Neural cell (in vitro differentiated cells): ENCODE data around the gene PCGF3. TPM values are rescaled to one million over a fixed set of nuclear protein-coding genes. Genes with fewer than 3 reads are reported as not detected.

ENCODE experiments used
- H2AFZ ChIP-seq: fragments of 200-600, 300-800 bp; sonication (generic), shearing (Covaris generic); 2 replicates; pipeline ENCODE4 v1.6.0; 2014; ENCODE audit warnings: low read depth, mild to moderate bottlenecking, antibody characterized with exemption, low read length, moderate library complexity
- H3F3A ChIP-seq: fragments of 200-600 bp; shearing (Covaris generic); 2 replicates; pipeline ENCODE4 v1.6.1; 2016; ENCODE audit warnings: mild to moderate bottlenecking, moderate library complexity, mixed read lengths, antibody characterized with exemption, low read length; ENCODE audit not compliant: insufficient read depth, poor library complexity, severe bottlenecking
- H3K27ac ChIP-seq: fragments of 200-600, 300-800 bp; sonication (generic), shearing (Covaris generic); 2 replicates; pipeline ENCODE4 v1.5.1; 2014; ENCODE audit warnings: mild to moderate bottlenecking, low read length, moderate library complexity
- H3K27me3 ChIP-seq: fragments of 300-800, 200-600 bp; sonication (generic), shearing (Covaris generic); 2 replicates; pipeline ENCODE4 v1.6.0; 2014; ENCODE audit warnings: mild to moderate bottlenecking, low read depth, low read length, moderate library complexity; ENCODE audit not compliant: insufficient read depth
- H3K36me3 ChIP-seq: fragments of 300-800, 200-600 bp; sonication (generic), shearing (Covaris generic); 2 replicates; pipeline ENCODE4 v1.5.1; 2014; ENCODE audit warnings: mild to moderate bottlenecking, antibody characterized with exemption, low read length, moderate library complexity; ENCODE audit not compliant: insufficient read depth
- H3K4me2 ChIP-seq: fragments of 300-800, 200-600 bp; sonication (generic), shearing (Covaris generic); 2 replicates; pipeline ENCODE4 v1.6.0; 2014; ENCODE audit warnings: mild to moderate bottlenecking, low read length
- H3K4me3 ChIP-seq: fragments of 300-800, 200-600 bp; sonication (generic), shearing (Covaris generic); 2 replicates; pipeline ENCODE4 v1.5.1; 2014; ENCODE audit warnings: mild to moderate bottlenecking, low read length, moderate library complexity
- H3K79me2 ChIP-seq: fragments of 200-600 bp; shearing (Covaris generic); replicated peaks from 2 replicates; pipeline ENCODE4 v1.6.0; 2014; ENCODE audit warnings: mild to moderate bottlenecking, low read length, moderate library complexity; ENCODE audit not compliant: insufficient read depth
- H3K9ac ChIP-seq: fragments of 300-800, 200-600 bp; sonication (generic), shearing (Covaris generic); 2 replicates; pipeline ENCODE4 v1.6.1; 2016; ENCODE audit warnings: mild to moderate bottlenecking, low read length, mixed read lengths
- H3K9me2 ChIP-seq: fragments of 200-600 bp; shearing (Covaris generic); 2 replicates; pipeline ENCODE4 v1.6.1; 2016; ENCODE audit warnings: mild to moderate bottlenecking, low read length, mixed read lengths; ENCODE audit not compliant: insufficient read depth
- H3K9me3 ChIP-seq: fragments of 200-600, 300-800 bp; sonication (generic), shearing (Covaris generic); 2 replicates; pipeline ENCODE4 v1.6.1; 2016; ENCODE audit warnings: mild to moderate bottlenecking, mixed run types, low read length, moderate library complexity, mixed read lengths
- H4K20me1 ChIP-seq: fragments of 200-600 bp; shearing (Covaris generic); 2 replicates; pipeline ENCODE4 v1.6.1; 2016; ENCODE audit warnings: mild to moderate bottlenecking, mixed run types; ENCODE audit not compliant: insufficient read depth
- CTCF ChIP-seq: fragments of 450-650 bp; IDR thresholded peaks from 2 replicates; pipeline ENCODE4 v1.5.1; 2014; ENCODE audit warnings: antibody characterized with exemption, mild to moderate bottlenecking, moderate library complexity; ENCODE audit not compliant: poor library complexity, severe bottlenecking
- EP300 ChIP-seq: fragments of 450-650 bp; conservative IDR thresholded peaks from 2 replicates; pipeline ENCODE4 v1.6.1; 2014; ENCODE audit warnings: antibody characterized with exemption, mild to moderate bottlenecking, moderate library complexity; ENCODE audit not compliant: poor library complexity, severe bottlenecking
- EZH2 ChIP-seq: fragments of 200-600, 300-800 bp; shearing (Covaris generic), sonication (generic); IDR thresholded peaks from 2 replicates; pipeline ENCODE4 v1.6.1; 2014; ENCODE audit warnings: antibody characterized with exemption, low read length, borderline replicate concordance, mild to moderate bottlenecking; ENCODE audit not compliant: insufficient read depth, poor library complexity, severe bottlenecking
- MXI1 ChIP-seq: fragments of 450-650 bp; conservative IDR thresholded peaks from 2 replicates; pipeline ENCODE4 v1.6.1; 2014; ENCODE audit warnings: antibody characterized with exemption, mild to moderate bottlenecking; ENCODE audit not compliant: poor library complexity, severe bottlenecking
- POLR2AphosphoS5 ChIP-seq: IDR thresholded peaks from 2 replicates; pipeline ENCODE4 v1.6.1; 2012
- RAD21 ChIP-seq: fragments of 450-650 bp; conservative IDR thresholded peaks from 2 replicates; pipeline ENCODE4 v1.6.1; 2014; ENCODE audit warnings: antibody characterized with exemption, mild to moderate bottlenecking, moderate library complexity
- REST ChIP-seq: IDR thresholded peaks from 2 replicates; pipeline ENCODE4 v1.6.1; 2012; ENCODE audit warnings: borderline replicate concordance
- SMC3 ChIP-seq: fragments of 450-650 bp; conservative IDR thresholded peaks from 2 replicates; pipeline ENCODE4 v1.6.1; 2014; ENCODE audit warnings: antibody characterized with exemption, mild to moderate bottlenecking, moderate library complexity; ENCODE audit not compliant: poor library complexity
- TAF1 ChIP-seq: IDR thresholded peaks from 2 replicates; pipeline ENCODE4 v1.6.1; 2012; ENCODE audit warnings: low read depth
- polyA plus RNA-seq: library from polyadenylated mRNA; depleted of rRNA; stranded (reverse); fragments of >200 nt; gene quantifications from 2 replicates; pipeline ENCODE4 v1.2.3, GENCODE V29; 2014

The PCGF3 gene
- polyA plus RNA-seq, 1 donor from 2014 or later = 117 TPM

GRCh38 chr4:658681-659667 lies 46.7 kb upstream of the PCGF3 start:
- H3K4me3 ChIP-seq = no peak overlapping the region
- H3K4me2 ChIP-seq = no peak overlapping the region
- H4K20me1 ChIP-seq = no peaks in the 10 kb centered on the region
- no peak overlapping the region for H2AFZ ChIP-seq
- no peaks in the 10 kb centered on the region for H3F3A ChIP-seq
- H3K9me2 ChIP-seq = no peaks in the 10 kb centered on the region
- no peaks in the 10 kb centered on the region for H3K27me3 ChIP-seq
- no peak overlapping the region for H3K27ac ChIP-seq
- TF ChIP-seq REST (no peak), SMC3 (no peak), CTCF (no peak), POLR2AphosphoS5 (no peak), EZH2 (no peak), RAD21 (no peak)
- no peaks in the 10 kb centered on the region for H3K36me3 ChIP-seq
- no peaks in the 10 kb centered on the region for H3K79me2 ChIP-seq
- H3K9me3 ChIP-seq = no peaks in the 10 kb centered on the region
- H3K9ac ChIP-seq = no peak overlapping the region

- H3K4me3 ChIP-seq = no peak overlapping the region
- H3K9me2 ChIP-seq = no peaks in the 10 kb centered on the region
- no peak overlapping the region for H2AFZ ChIP-seq
- no peaks in the 10 kb centered on the region for H3K9me3 ChIP-seq
- H3K79me2 ChIP-seq = no peaks in the 10 kb centered on the region
- no peaks in the 10 kb centered on the region for H3K27me3 ChIP-seq
- no peak overlapping the region for H3K4me2 ChIP-seq
- no peaks in the 10 kb centered on the region for H3F3A ChIP-seq
- H3K9ac ChIP-seq = no peak overlapping the region
- no peaks in the 10 kb centered on the region for H3K36me3 ChIP-seq
- no peaks in the 10 kb centered on the region for H4K20me1 ChIP-seq
- H3K27ac ChIP-seq = no peak overlapping the region
- TF ChIP-seq TAF1 (no peak), EZH2 (no peak), REST (no peak), RAD21 (no peak), POLR2AphosphoS5 (no peak), SMC3 (no peak), MXI1 (no peak), EP300 (no peak), CTCF (no peak)
Measured at GRCh38 chr4:659851-660250, 45.8 kb upstream of the PCGF3 start.
